HG03378 (cell line): ENCODE measurements around the gene ASS1.

Experiments used
- ATAC-seq: cut with Tn5 transposase; IDR thresholded peaks from one replicate; pipeline ENCODE4 v1.9.1; 2021; ENCODE audit warnings: mild to moderate bottlenecking, moderate library complexity; ENCODE audit not compliant: unreplicated experiment

Gene ASS1

GRCh38 chr9:130493021-130493420, 48.3 kb downstream of the ASS1 start:
- no peak for ATAC-seq

- ATAC-seq, result no peak
Measured at GRCh38 chr9:130493476-130493875, 48.7 kb downstream of the ASS1 start.

GRCh38 chr9:130495067-130495466, 50.3 kb downstream of the ASS1 start:
- ATAC-seq, result no peak

GRCh38 chr9:130497139-130497538, 52.4 kb downstream of the ASS1 start:
- no peak for ATAC-seq

- no peak for ATAC-seq
Measured at GRCh38 chr9:130498298-130498917, 53.6 kb downstream of the ASS1 start.

- no peak for ATAC-seq
Measured at GRCh38 chr9:130498918-130499698, 54.3 kb downstream of the ASS1 start.

GRCh38 chr9:130499804-130500263, 55.1 kb downstream of the ASS1 start:
- no peak for ATAC-seq

GRCh38 chr9:130500340-130501180, 55.8 kb downstream of the ASS1 start:
- ATAC-seq, result no peak

GRCh38 chr9:130501639-130502038, 56.9 kb downstream of the ASS1 start:
- ATAC-seq, result no peak

- no peak for ATAC-seq
Measured at GRCh38 chr9:130508218-130508617, 63.5 kb downstream of the ASS1 start.

- no peak for ATAC-seq
Measured at GRCh38 chr9:130512199-130512598, 67.4 kb downstream of the ASS1 start.

- ATAC-seq, result no peak
Measured at GRCh38 chr9:130513078-130513477, 68.3 kb downstream of the ASS1 start.

GRCh38 chr9:130518233-130518632, 73.5 kb downstream of the ASS1 start:
- no peak for ATAC-seq

- ATAC-seq, result no peak
Measured at GRCh38 chr9:130518943-130519799, 74.4 kb downstream of the ASS1 start.

GRCh38 chr9:130519927-130520326, 75.2 kb downstream of the ASS1 start:
- ATAC-seq, result no peak

GRCh38 chr9:130521715-130522114, 77.0 kb downstream of the ASS1 start:
- ATAC-seq, result no peak

GRCh38 chr9:130522233-130522808, 77.6 kb downstream of the ASS1 start:
- no peak for ATAC-seq

- no peak for ATAC-seq
Measured at GRCh38 chr9:130523921-130524320, 79.2 kb downstream of the ASS1 start.

GRCh38 chr9:130526193-130526853, 81.6 kb downstream of the ASS1 start:
- ATAC-seq, result no peak
